ENCODE measurements around the gene FRMD1. TPM values are rescaled to one million over a fixed set of nuclear protein-coding genes. Genes with fewer than 3 reads are reported as not detected.

The FRMD1 gene
- total and polyA plus RNA-seq, 10 of the 15 experiments (the other 5 are each of a cell fraction or from before 2014, with no cell fraction given): not detected

DNA sequence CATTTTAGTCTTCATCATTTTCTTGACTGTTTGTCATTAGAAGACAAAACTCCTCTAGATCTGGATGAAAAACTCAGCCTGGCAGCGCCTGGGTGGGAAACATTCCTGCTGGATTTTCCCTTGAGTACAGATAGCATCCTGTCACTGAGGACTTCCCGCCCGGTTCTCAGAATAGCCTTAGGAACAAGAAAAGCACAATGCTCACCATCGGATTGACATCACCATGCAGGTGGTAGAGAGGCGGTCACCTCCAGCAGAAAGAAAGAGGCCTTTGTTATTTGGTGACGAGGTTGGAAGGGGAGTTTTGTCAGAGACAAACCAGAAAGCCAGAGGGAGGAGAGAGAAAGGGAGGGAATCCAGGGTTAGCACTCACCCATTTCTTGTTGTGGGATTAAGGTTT is 41.8 kb downstream of the FRMD1 start:
- H3K79me2 ChIP-seq (ENCODE audit: control insufficient read depth, insufficient read depth, low read length): no peaks in the 10 kb centered on the region
- H3K36me3 ChIP-seq (ENCODE audit: control insufficient read depth in 2 of 2, insufficient read depth in 2 of 2, low read length in 1 of 2): no peaks in the 10 kb centered on the region
- BruUV-seq (replicated peaks): no TSS peak
- TF ChIP-seq EED (IDR thresholded peaks at IDR 0.05; ENCODE audit: low read depth) (0 out of 2 replicates have a peak, but pooled peaks have one; percentile 25), ZSCAN29 (IDR thresholded peaks at IDR 0.05) (no peak), CHD4 (IDR thresholded peaks at IDR 0.05) (no peak), MYB (IDR thresholded peaks at IDR 0.05; ENCODE audit: borderline replicate concordance, low read depth, low read length) (no peak), BCL11A (IDR thresholded peaks at IDR 0.05; ENCODE audit: low read depth, low read length) (no peak)
- TF ChIP-seq, protein P1, sequence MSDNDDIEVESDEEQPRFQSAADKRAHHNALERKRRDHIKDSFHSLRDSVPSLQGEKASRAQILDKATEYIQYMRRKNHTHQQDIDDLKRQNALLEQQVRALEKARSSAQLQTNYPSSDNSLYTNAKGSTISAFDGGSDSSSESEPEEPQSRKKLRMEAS (IDR thresholded peaks at IDR 0.05; ENCODE audit: low read depth, low read length): no peak
- no peaks in the 10 kb centered on the region for H3K27me3 ChIP-seq (replicated peaks in 1 of 2; ENCODE audit: control insufficient read depth in 2 of 2, insufficient read depth in 2 of 2, low read length in 1 of 2)
- no peak for DNase-seq (ENCODE audit: low read depth, low spot score)
- H3K4me3 ChIP-seq: no peak overlapping the region
- no peaks in the 10 kb centered on the region for H3K4me1 ChIP-seq (ENCODE audit: control insufficient read depth, insufficient read depth, low read length)
- no peak overlapping the region for H2AFZ ChIP-seq (ENCODE audit: control insufficient read depth, low read depth, low read length)
- ChIA-PET CTCF (interaction anchor here (0.7 kb wide), 1 partner anchor 123 kb away, joined by 3 read pairs; no protein-coding TSS in a partner anchor), SMC1A (ENCODE audit: uncharacterized antibody, unreplicated experiment) (no interaction called here), POLR2A (no interaction called here), RAD21 (ENCODE audit: unreplicated experiment) (no interaction called here)
- in situ Hi-C loops (cut with MboI) (no loop called here), intact Hi-C loops (cut with micrococcal nuclease; ENCODE audit: unreplicated experiment) (no loop called here)
- no peak overlapping the region for H3K4me2 ChIP-seq (ENCODE audit: control insufficient read depth, insufficient read depth)
- no peak for FAIRE-seq
- no peaks in the 10 kb centered on the region; the same call in 2 of the 3 replicates for H3K9me3 ChIP-seq (replicated peaks; ENCODE audit: control insufficient read depth, insufficient read depth, low read length)
- 39% methylated on average over 6 of the region's 6 CpGs for WGBS (ENCODE audit: insufficient coverage, insufficient replicate concordance, low lambda C conversion rate, missing lambda C conversion rate)
- no peak for ATAC-seq
- H4K20me1 ChIP-seq (ENCODE audit: control insufficient read depth, insufficient read depth): no peaks in the 10 kb centered on the region
- no peak overlapping the region for H3K27ac ChIP-seq (ENCODE audit: control insufficient read depth, insufficient read depth)
- no peak overlapping the region for H3K9ac ChIP-seq (ENCODE audit: control insufficient read depth, insufficient read depth, low read length)

GRCh38 chr6:168035661-168036545 is 43.1 kb downstream of the FRMD1 start:
- Histone ChIP-seq H3K27ac (ENCODE audit: control insufficient read depth, insufficient read depth) (no peak overlapping the region), H3K9ac (ENCODE audit: control insufficient read depth, insufficient read depth, low read length) (no peak overlapping the region), H3K79me2 (ENCODE audit: control insufficient read depth, insufficient read depth, low read length) (no peaks in the 10 kb centered on the region), H3K4me2 (ENCODE audit: control insufficient read depth, insufficient read depth) (no peak overlapping the region), H2AFZ (ENCODE audit: control insufficient read depth, low read depth, low read length) (no peak overlapping the region), H3K9me3 (replicated peaks; ENCODE audit: control insufficient read depth, insufficient read depth, low read length) (no peaks in the 10 kb centered on the region; the same call in 2 of the 3 replicates), H4K20me1 (ENCODE audit: control insufficient read depth, insufficient read depth) (no peaks in the 10 kb centered on the region), H3K27me3 (replicated peaks in 1 of 2; ENCODE audit: control insufficient read depth in 2 of 2, insufficient read depth in 2 of 2, low read length in 1 of 2) (no peaks in the 10 kb centered on the region), H3K36me3 (ENCODE audit: control insufficient read depth in 2 of 2, insufficient read depth in 2 of 2, low read length in 1 of 2) (no peaks in the 10 kb centered on the region), H3K4me3 (no peak overlapping the region), H3K4me1 (ENCODE audit: control insufficient read depth, insufficient read depth, low read length) (no peaks in the 10 kb centered on the region)
- intact Hi-C loops (cut with micrococcal nuclease; ENCODE audit: unreplicated experiment): no loop called here
- SMC1A ChIA-PET (ENCODE audit: uncharacterized antibody, unreplicated experiment): no interaction called here
- no peak for FAIRE-seq
- RAD21 ChIA-PET (ENCODE audit: unreplicated experiment): no interaction called here
- no TSS peak for BruUV-seq (replicated peaks)
- CTCF ChIA-PET: no interaction called here
- POLR2A ChIA-PET: no interaction called here
- DNase-seq (ENCODE audit: low read depth, low spot score): no peak
- ATAC-seq: no peak
- WGBS (ENCODE audit: insufficient coverage, insufficient replicate concordance, low lambda C conversion rate, missing lambda C conversion rate): 44% methylated on average over 22 of the region's 29 CpGs
- in situ Hi-C loops (cut with MboI): no loop called here
- TF ChIP-seq EED (IDR thresholded peaks at IDR 0.05; ENCODE audit: low read depth) (no peak), MTA3 (IDR thresholded peaks at IDR 0.05; ENCODE audit: borderline replicate concordance, low read length) (no peak), SIX5 (IDR thresholded peaks at IDR 0.05; ENCODE audit: low read depth, low read length, severe bottlenecking) (no peak), ETV6 (conservative IDR thresholded peaks at IDR 0.05 in 1 of 2, IDR thresholded peaks at IDR 0.05 in 1 of 2; ENCODE audit: borderline replicate concordance in 1 of 2, low read depth in 1 of 2) (no peak), ZNF24 (IDR thresholded peaks at IDR 0.05) (no peak)
- TF ChIP-seq, protein P2, sequence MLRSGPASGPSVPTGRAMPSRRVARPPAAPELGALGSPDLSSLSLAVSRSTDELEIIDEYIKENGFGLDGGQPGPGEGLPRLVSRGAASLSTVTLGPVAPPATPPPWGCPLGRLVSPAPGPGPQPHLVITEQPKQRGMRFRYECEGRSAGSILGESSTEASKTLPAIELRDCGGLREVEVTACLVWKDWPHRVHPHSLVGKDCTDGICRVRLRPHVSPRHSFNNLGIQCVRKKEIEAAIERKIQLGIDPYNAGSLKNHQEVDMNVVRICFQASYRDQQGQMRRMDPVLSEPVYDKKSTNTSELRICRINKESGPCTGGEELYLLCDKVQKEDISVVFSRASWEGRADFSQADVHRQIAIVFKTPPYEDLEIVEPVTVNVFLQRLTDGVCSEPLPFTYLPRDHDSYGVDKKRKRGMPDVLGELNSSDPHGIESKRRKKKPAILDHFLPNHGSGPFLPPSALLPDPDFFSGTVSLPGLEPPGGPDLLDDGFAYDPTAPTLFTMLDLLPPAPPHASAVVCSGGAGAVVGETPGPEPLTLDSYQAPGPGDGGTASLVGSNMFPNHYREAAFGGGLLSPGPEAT (IDR thresholded peaks at IDR 0.05; ENCODE audit: low read depth): no peak
- TF ChIP-seq, protein P3, sequence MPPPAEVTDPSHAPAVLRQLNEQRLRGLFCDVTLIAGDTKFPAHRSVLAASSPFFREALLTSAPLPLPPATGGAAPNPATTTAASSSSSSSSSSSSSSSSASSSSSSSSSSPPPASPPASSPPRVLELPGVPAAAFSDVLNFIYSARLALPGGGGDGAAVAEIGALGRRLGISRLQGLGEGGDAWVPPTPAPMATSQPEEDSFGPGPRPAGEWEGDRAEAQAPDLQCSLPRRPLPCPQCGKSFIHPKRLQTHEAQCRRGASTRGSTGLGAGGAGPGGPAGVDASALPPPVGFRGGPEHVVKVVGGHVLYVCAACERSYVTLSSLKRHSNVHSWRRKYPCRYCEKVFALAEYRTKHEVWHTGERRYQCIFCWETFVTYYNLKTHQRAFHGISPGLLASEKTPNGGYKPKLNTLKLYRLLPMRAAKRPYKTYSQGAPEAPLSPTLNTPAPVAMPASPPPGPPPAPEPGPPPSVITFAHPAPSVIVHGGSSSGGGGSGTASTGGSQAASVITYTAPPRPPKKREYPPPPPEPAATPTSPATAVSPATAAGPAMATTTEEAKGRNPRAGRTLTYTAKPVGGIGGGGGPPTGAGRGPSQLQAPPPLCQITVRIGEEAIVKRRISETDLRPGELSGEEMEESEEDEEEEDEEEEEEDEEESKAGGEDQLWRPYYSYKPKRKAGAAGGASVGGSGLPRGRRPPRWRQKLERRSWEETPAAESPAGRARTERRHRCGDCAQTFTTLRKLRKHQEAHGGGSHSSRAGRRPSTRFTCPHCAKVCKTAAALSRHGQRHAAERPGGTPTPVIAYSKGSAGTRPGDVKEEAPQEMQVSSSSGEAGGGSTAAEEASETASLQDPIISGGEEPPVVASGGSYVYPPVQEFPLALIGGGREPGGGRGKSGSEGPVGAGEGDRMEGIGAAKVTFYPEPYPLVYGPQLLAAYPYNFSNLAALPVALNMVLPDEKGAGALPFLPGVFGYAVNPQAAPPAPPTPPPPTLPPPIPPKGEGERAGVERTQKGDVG (CRISPR knock-in tag; IDR thresholded peaks at IDR 0.05): no peak
